RWPE2 (cell line): ENCODE data around the gene MRM2.

ENCODE experiments used
- ATAC-seq: fragments of 200-7000 bp; cut with Tn5 transposase; 3 replicates; pipeline ENCODE4 v1.9.1; 2021; ENCODE audit warnings: low read depth
- DNase-seq: peaks from one replicate; pipeline ENCODE4 v3.0.0-alpha.2; 2020; ENCODE audit warnings: low spot score
- H3K27ac ChIP-seq: fragments of 450-650 bp; 2 replicates; pipeline ENCODE4 v1.5.1; 2017; ENCODE audit warnings: mild to moderate bottlenecking; ENCODE audit not compliant: poor library complexity, severe bottlenecking
- H3K27me3 ChIP-seq: fragments of 250-450 bp; sonication (Bioruptor Pico); 2 replicates; pipeline ENCODE4 v1.5.1; 2021; ENCODE audit warnings: mild to moderate bottlenecking, moderate library complexity; ENCODE audit not compliant: insufficient read depth, poor library complexity, severe bottlenecking
- H3K36me3 ChIP-seq: fragments of 250-450 bp; sonication (Bioruptor Pico); 2 replicates; pipeline ENCODE4 v1.5.1; 2020; ENCODE audit warnings: low read depth, mild to moderate bottlenecking, moderate library complexity
- H3K4me1 ChIP-seq: fragments of 250-450 bp; sonication (Bioruptor Pico); 2 replicates; pipeline ENCODE4 v1.5.1; 2021; ENCODE audit warnings: mild to moderate bottlenecking, moderate library complexity; ENCODE audit not compliant: insufficient read depth, poor library complexity, severe bottlenecking
- H3K4me3 ChIP-seq: fragments of 250-450 bp; sonication (Bioruptor Pico); 2 replicates; pipeline ENCODE4 v1.5.1; 2021; ENCODE audit warnings: mild to moderate bottlenecking, moderate library complexity; ENCODE audit not compliant: severe bottlenecking
- H3K9me3 ChIP-seq: fragments of 250-450 bp; sonication (Bioruptor Pico); 2 replicates; pipeline ENCODE4 v1.5.1; 2021; ENCODE audit warnings: mild to moderate bottlenecking, moderate library complexity; ENCODE audit not compliant: severe bottlenecking
- TF ChIP-seq, protein P1 (sequence below): fragments of 450-650 bp; IDR thresholded peaks from one replicate; pipeline ENCODE4 v1.5.1; 2017; ENCODE audit warnings: mild to moderate bottlenecking, moderate library complexity; ENCODE audit not compliant: poor library complexity, severe bottlenecking

The MRM2 gene

DNA sequence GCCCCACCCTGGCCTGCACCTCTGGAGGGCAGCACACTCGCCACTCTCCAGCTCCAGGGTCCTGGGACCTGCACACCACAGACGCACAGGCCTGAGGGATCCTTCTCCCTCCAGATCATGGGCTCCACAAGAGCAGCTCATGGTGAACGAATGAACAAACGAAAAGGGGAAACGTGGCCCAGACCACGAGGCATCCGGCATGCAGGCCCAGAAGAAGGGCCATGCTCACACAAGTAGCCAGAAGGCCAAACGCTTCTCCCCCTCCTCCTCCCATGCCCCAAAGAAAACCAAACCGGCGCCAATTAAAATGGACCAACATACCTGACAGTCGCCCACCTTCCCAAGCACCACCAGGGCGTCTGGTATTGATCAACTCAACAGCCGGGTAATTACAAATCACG, 39.6 kb downstream of the MRM2 start:
- Histone ChIP-seq H3K36me3 (peaks cover 26% of the 10 kb centered on the region), H3K4me1 (no peaks in the 10 kb centered on the region), H3K9me3 (no peaks in the 10 kb centered on the region), H3K27me3 (no peaks in the 10 kb centered on the region), H3K4me3 (no peak overlapping the region), H3K27ac (no peak overlapping the region)
- DNase-seq (no peak), ATAC-seq (no peak)
- TF ChIP-seq, protein P1, sequence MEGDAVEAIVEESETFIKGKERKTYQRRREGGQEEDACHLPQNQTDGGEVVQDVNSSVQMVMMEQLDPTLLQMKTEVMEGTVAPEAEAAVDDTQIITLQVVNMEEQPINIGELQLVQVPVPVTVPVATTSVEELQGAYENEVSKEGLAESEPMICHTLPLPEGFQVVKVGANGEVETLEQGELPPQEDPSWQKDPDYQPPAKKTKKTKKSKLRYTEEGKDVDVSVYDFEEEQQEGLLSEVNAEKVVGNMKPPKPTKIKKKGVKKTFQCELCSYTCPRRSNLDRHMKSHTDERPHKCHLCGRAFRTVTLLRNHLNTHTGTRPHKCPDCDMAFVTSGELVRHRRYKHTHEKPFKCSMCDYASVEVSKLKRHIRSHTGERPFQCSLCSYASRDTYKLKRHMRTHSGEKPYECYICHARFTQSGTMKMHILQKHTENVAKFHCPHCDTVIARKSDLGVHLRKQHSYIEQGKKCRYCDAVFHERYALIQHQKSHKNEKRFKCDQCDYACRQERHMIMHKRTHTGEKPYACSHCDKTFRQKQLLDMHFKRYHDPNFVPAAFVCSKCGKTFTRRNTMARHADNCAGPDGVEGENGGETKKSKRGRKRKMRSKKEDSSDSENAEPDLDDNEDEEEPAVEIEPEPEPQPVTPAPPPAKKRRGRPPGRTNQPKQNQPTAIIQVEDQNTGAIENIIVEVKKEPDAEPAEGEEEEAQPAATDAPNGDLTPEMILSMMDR, result no peak

DNA sequence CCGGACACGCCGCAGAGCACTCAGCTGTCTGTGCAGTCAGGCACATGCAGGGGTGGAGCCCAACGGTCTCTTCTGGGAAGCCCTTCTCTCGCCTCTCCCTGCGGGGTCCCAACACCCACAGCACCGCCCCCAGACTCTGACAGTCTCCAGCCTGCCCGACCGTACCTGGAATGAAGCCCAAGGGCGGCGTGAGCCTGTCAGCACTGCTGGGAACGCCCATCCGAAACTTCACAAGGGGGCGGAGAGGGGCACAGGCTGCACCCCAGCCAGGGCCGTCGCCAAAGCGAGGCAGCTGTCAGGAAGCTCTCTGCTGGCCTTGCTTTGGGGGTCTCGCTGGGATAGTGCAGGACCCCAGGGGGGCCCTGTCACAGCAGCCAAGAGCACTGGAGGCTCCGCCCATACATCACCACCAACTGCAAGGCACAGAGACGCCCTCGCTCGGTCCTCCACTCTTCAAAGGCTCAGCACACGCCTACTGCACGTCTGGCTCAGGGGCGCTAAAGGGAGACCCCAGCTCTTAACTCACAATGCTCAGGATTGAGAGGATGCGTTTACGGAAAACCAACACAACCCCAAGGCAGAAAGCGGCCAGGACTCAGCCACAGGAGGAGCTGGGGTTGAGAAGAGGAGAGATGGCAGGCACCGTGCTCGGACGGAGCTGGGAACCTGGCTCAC, 40.2 kb downstream of the MRM2 start:
- Histone ChIP-seq H3K27ac (no peak overlapping the region), H3K4me3 (no peak overlapping the region), H3K9me3 (no peaks in the 10 kb centered on the region), H3K36me3 (peaks cover 23% of the 10 kb centered on the region), H3K27me3 (no peaks in the 10 kb centered on the region), H3K4me1 (no peaks in the 10 kb centered on the region)
- ATAC-seq (no peak), DNase-seq (no peak)
- TF ChIP-seq, protein P1, result no peak

DNA sequence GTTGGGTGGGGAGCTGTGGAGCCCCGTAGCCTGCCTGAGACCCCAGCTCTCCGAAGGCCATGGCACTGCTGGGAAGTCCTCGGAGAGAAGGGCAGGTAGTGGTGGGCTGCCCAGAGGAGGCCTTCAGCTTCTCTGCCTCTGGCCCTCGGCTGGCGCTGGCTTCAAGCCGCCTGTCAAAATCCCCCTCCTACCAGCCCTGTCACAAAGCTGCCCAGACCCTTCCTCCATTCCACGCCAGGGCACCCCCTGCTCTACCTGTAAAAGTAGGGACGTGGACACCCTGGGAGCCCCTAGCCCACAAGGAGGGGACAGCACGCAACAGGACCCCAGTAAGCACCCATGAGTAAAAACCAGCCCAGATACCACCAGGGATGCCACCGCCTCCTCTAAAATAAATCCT, 40.9 kb downstream of the MRM2 start:
- peaks cover 19% of the 10 kb centered on the region for H3K36me3 ChIP-seq
- TF ChIP-seq, protein P1, result no peak
- no peak for ATAC-seq
- H3K27ac ChIP-seq, result no peak overlapping the region
- H3K4me3 ChIP-seq, result no peak overlapping the region
- no peaks in the 10 kb centered on the region for H3K27me3 ChIP-seq
- peak; percentile 41 for DNase-seq
- no peaks in the 10 kb centered on the region for H3K9me3 ChIP-seq
- H3K4me1 ChIP-seq, result no peaks in the 10 kb centered on the region

DNA sequence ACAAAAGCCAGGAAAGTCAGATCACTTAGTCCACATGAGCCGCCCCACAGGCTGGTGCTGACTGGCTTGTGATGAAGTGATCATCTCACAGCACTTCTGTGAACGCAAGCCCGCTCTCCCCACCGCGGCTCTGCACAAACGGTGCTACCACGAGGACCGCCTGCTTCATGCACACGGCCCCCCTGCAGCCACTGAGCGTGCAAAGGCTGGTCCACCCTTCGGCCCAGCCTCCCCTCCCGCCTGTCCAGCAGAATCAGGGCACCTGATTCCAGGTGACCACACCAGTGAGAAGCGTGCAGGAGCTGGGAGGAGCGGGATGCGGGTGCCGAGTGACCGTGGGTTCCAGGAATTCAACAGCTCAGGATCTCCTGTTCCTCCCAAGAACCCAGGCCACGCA, 41.4 kb downstream of the MRM2 start:
- DNase-seq (peak; percentile 62), ATAC-seq (no peak)
- peaks cover 20% of the 10 kb centered on the region for H3K36me3 ChIP-seq

More for the DNA sequence above, 41.4 kb downstream of the MRM2 start:
- no peak overlapping the region for H3K4me3 ChIP-seq
- H3K27ac ChIP-seq, result no peak overlapping the region
- H3K9me3 ChIP-seq, result no peaks in the 10 kb centered on the region
- H3K4me1 ChIP-seq, result no peaks in the 10 kb centered on the region
- no peaks in the 10 kb centered on the region for H3K27me3 ChIP-seq
- TF ChIP-seq, protein P1, result no peak
